WTC11 (cell line): ENCODE measurements around the gene GATA2. TPM values are rescaled to one million over a fixed set of nuclear protein-coding genes. Genes with fewer than 3 reads are reported as not detected.

Experiments
- ATAC-seq: fragments of 200-7000 bp; cut with Tn5 transposase; 2 replicates; pipeline ENCODE4 v1.10.0; 2021; ENCODE audit warnings: mild to moderate bottlenecking, moderate library complexity
- CTCF ChIA-PET: fragments of 300-600 bp; sonication (Branson Sonifier 250); formaldehyde crosslinking; loops from one replicate; lab custom pipeline; 2021; ENCODE audit warnings: antibody characterized with exemption; lab: Charles Lee
- POLR2A ChIA-PET: fragments of 350-600 bp; sonication (Branson Sonifier 250); formaldehyde crosslinking; loops from one replicate; lab custom pipeline; 2021; ENCODE audit warnings: antibody characterized with exemption; lab: Charles Lee
- DNase-seq: peaks from one replicate; pipeline ENCODE4 v3.0.0; 2021; ENCODE audit warnings: low spot score
- H3K27ac Mint-ChIP-seq: 2 replicates; pipeline ENCODE4 v1.8.0; 2021; ENCODE audit warnings: mixed read lengths
- H3K27me3 Mint-ChIP-seq: 2 replicates; pipeline ENCODE4 v1.8.0; 2021; ENCODE audit warnings: low read depth, mild to moderate bottlenecking, moderate library complexity, mixed read lengths
- H3K36me3 Mint-ChIP-seq: 2 replicates; pipeline ENCODE4 v1.8.0; 2021; ENCODE audit warnings: mixed read lengths
- H3K4me1 Mint-ChIP-seq: 2 replicates; pipeline ENCODE4 v1.8.0; 2022; ENCODE audit warnings: mixed read lengths
- H3K4me3 Mint-ChIP-seq: 2 replicates; pipeline ENCODE4 v1.8.0; 2021; ENCODE audit warnings: mild to moderate bottlenecking, moderate library complexity, mixed read lengths
- H3K9me3 Mint-ChIP-seq: 2 replicates; pipeline ENCODE4 v1.8.0; 2021; ENCODE audit warnings: mixed read lengths
- CREB1 ChIP-seq: sonication (generic); formaldehyde crosslinking; IDR thresholded peaks from 2 replicates; pipeline ENCODE4 v1.8.0; 2023; ENCODE audit warnings: mild to moderate bottlenecking, missing genetic modification reagents
- ELF4 ChIP-seq: sonication (generic); formaldehyde crosslinking; IDR thresholded peaks from 2 replicates; pipeline ENCODE4 v1.8.1; 2022; ENCODE audit warnings: low read depth, mild to moderate bottlenecking, moderate library complexity, missing genetic modification reagents
- ESRRA ChIP-seq: sonication (generic); formaldehyde crosslinking; IDR thresholded peaks from 2 replicates; pipeline ENCODE4 v1.8.1; 2022; ENCODE audit warnings: mild to moderate bottlenecking, missing genetic modification reagents, borderline replicate concordance
- FOXJ3 ChIP-seq: sonication (generic); formaldehyde crosslinking; IDR thresholded peaks from 2 replicates; pipeline ENCODE4 v1.9.0; 2021; ENCODE audit warnings: missing genetic modification reagents, mild to moderate bottlenecking, borderline replicate concordance
- FOXK1 ChIP-seq: sonication (generic); formaldehyde crosslinking; IDR thresholded peaks from 2 replicates; pipeline ENCODE4 v1.8.0; 2022; ENCODE audit warnings: mild to moderate bottlenecking, moderate library complexity, missing genetic modification reagents
- NR3C1 ChIP-seq: sonication (generic); formaldehyde crosslinking; conservative IDR thresholded peaks from 2 replicates; pipeline ENCODE4 v1.8.1; 2023; ENCODE audit warnings: low read depth, mild to moderate bottlenecking, missing genetic modification reagents
- SP1 ChIP-seq: sonication (generic); formaldehyde crosslinking; conservative IDR thresholded peaks from 2 replicates; pipeline ENCODE4 v1.8.1; 2022; ENCODE audit warnings: missing genetic modification reagents
- ZBTB21 ChIP-seq: sonication (generic); formaldehyde crosslinking; IDR thresholded peaks from 2 replicates; pipeline ENCODE4 v1.8.1; 2023; ENCODE audit warnings: mild to moderate bottlenecking, missing genetic modification reagents, borderline replicate concordance
- total RNA-seq: library from RNA; stranded (reverse); gene quantifications from 3 replicates; pipeline ENCODE4 v1.2.3, GENCODE V29; 2021
- TF ChIP-seq, protein P1 (sequence below): sonication (generic); formaldehyde crosslinking; IDR thresholded peaks from 2 replicates; pipeline ENCODE4 v1.8.1; 2022; ENCODE audit warnings: missing genetic modification reagents, borderline replicate concordance
- TF ChIP-seq, protein P2 (sequence below): sonication (generic); formaldehyde crosslinking; IDR thresholded peaks from 2 replicates; pipeline ENCODE4 v1.8.0; 2022; ENCODE audit warnings: mild to moderate bottlenecking, missing genetic modification reagents
- TF ChIP-seq, protein P3 (sequence below): fragments of 200-600 bp; IDR thresholded peaks from 2 replicates; pipeline ENCODE4 v1.8.0; 2022; ENCODE audit warnings: antibody characterized with exemption
- TF ChIP-seq, protein P4 (sequence below): sonication (generic); formaldehyde crosslinking; IDR thresholded peaks from 2 replicates; pipeline ENCODE4 v1.8.1; 2022; ENCODE audit warnings: mild to moderate bottlenecking, moderate library complexity, missing genetic modification reagents
- TF ChIP-seq, protein P5 (sequence below): sonication (generic); formaldehyde crosslinking; IDR thresholded peaks from 2 replicates; pipeline ENCODE4 v1.8.0; 2022; ENCODE audit warnings: mild to moderate bottlenecking, missing genetic modification reagents
- TF ChIP-seq, protein P6 (sequence below): sonication (generic); formaldehyde crosslinking; IDR thresholded peaks from 2 replicates; pipeline ENCODE4 v1.8.0; 2022; ENCODE audit warnings: mild to moderate bottlenecking, missing genetic modification reagents
- TF ChIP-seq, protein P7 (sequence below): sonication (generic); formaldehyde crosslinking; IDR thresholded peaks from 2 replicates; pipeline ENCODE4 v1.8.1; 2023; ENCODE audit warnings: mild to moderate bottlenecking, missing genetic modification reagents, moderate library complexity
- TF ChIP-seq, protein P8 (sequence below): sonication (generic); formaldehyde crosslinking; IDR thresholded peaks from 2 replicates; pipeline ENCODE4 v1.8.1; 2022; ENCODE audit warnings: low read depth, mild to moderate bottlenecking, moderate library complexity, missing genetic modification reagents, borderline replicate concordance
- TF ChIP-seq, protein P9 (sequence below): fragments of 250-450 bp; sonication (Bioruptor Pico); IDR thresholded peaks from 2 replicates; pipeline ENCODE4 v1.9.0; 2021; ENCODE audit warnings: mild to moderate bottlenecking

Gene GATA2
- total RNA-seq, 1 experiment from 2014 or later, result 1.6 TPM

DNA sequence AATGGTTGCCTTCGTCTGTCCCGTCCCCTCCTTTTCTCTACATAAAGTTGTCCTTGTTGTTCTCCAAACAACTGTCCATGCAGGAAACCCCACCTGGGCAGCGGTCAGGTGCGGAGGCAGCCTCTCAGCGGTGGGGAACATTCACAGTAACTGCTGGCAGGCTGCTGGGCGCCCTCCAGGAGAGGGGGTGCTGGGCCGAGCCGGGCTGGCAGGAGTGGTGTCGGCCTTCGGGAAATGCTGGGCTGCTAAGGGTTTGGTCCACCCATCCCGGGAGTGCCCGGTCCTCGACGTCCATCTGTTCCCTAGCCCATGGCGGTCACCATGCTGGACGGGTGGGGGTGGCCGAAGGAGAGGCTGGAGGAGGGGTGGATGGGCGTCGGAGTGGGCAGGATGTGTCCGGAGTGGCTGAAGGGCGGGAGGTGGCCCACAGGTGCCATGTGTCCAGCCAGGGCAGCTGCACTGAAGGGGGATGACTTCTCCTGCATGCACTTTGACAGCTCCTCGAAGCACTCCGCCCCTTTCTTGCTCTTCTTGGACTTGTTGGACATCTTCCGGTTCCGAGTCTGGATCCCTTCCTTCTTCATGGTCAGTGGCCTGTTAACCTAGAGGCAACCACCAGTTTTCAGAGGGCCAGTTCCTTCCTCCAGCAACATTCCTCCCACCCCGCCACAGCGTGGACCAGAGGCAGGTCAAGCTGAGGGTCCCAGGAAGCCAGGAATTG lies 12.1 kb downstream of the GATA2 start (continued):
- TF ChIP-seq CREB1 (CRISPR knock-in tag), result no peak
- no peak for TF ChIP-seq FOXK1
- TF ChIP-seq ESRRA, result no peak
- TF ChIP-seq, all 79 proteins: peak for 0

DNA sequence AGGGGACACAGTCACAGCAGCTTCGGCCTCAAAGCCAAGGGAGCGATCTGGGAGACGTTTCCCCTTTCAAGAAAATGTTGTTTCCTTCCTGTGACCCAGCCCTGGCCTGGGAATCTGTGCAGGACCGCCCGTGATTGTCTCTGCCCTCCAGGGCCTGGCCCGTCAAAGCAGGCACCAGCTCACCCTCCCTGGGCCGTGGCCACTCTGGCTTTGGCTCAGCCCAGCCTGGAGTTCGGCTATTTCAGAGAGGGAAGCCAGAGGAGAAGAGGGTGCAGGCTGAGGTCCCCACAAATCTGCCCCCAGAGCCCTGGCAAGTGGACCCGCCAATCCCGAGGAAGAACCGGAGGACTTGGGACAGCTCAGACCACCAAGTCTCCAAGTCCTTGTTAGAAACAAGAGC lies 12.7 kb downstream of the GATA2 start:
- H3K27ac Mint-ChIP-seq, result no peak overlapping the region
- no peak overlapping the region for H3K4me3 Mint-ChIP-seq
- DNase-seq (no peak), ATAC-seq (no peak)
- H3K4me1 Mint-ChIP-seq, result peaks cover 49% of the 10 kb centered on the region
- ChIA-PET POLR2A (interaction anchor here (0.8 kb wide), 1 partner anchor 9 kb away, joined by 3 read pairs; no protein-coding TSS in a partner anchor), CTCF (interaction anchor here (0.8 to 6.6 kb wide), 6 partner anchors 16 to 111 kb away, joined by 3 to 45 read pairs (median 13); no protein-coding TSS in a partner anchor)
- TF ChIP-seq, protein P1, sequence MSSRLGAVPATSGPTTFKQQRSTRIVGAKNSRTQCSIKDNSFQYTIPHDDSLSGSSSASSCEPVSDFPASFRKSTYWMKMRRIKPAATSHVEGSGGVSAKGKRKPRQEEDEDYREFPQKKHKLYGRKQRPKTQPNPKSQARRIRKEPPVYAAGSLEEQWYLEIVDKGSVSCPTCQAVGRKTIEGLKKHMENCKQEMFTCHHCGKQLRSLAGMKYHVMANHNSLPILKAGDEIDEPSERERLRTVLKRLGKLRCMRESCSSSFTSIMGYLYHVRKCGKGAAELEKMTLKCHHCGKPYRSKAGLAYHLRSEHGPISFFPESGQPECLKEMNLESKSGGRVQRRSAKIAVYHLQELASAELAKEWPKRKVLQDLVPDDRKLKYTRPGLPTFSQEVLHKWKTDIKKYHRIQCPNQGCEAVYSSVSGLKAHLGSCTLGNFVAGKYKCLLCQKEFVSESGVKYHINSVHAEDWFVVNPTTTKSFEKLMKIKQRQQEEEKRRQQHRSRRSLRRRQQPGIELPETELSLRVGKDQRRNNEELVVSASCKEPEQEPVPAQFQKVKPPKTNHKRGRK, result no peak
- TF ChIP-seq, protein P2, sequence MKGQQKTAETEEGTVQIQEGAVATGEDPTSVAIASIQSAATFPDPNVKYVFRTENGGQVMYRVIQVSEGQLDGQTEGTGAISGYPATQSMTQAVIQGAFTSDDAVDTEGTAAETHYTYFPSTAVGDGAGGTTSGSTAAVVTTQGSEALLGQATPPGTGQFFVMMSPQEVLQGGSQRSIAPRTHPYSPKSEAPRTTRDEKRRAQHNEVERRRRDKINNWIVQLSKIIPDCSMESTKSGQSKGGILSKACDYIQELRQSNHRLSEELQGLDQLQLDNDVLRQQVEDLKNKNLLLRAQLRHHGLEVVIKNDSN (CRISPR knock-in tag), result no peak
- no peaks in the 10 kb centered on the region; the same call in 1 of the 2 replicates for H3K36me3 Mint-ChIP-seq
- H3K27me3 Mint-ChIP-seq, result peaks cover 100% of the 10 kb centered on the region
- H3K9me3 Mint-ChIP-seq, result no peaks in the 10 kb centered on the region

DNA sequence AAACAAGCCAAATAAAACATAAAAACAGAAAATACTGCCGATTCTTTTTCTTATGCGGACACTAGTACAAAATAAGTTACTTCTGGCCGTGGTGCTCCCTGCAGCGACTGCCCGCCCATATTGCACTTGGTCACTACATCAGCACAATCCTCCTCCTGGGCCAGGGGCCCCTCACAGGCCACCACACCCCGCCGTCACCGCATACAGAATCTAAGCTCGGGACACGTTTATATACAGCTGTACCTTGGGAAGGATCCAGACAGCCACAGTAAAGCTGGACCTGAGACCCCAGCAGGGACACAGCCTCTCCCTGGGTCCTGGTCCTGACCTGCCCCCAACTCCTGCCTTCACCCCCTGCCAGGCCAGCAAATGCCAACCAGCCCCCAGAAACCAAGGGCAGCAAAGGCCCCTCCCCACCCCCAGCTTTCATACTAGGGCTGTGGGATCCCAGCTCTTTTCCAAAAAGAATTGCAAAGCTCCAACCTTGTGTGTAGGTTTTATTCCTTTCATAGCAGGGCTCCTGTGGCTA lies 13.4 kb downstream of the GATA2 start:
- POLR2A ChIA-PET, result interaction anchor here (0.8 kb wide), 1 partner anchor 9 kb away, joined by 3 read pairs; no protein-coding TSS in a partner anchor
- no peaks in the 10 kb centered on the region for H3K9me3 Mint-ChIP-seq
- ATAC-seq (no peak), DNase-seq (no peak)
- no peak overlapping the region for H3K27ac Mint-ChIP-seq
- TF ChIP-seq FOXJ3 (CRISPR knock-in tag) (no peak), ELF4 (CRISPR knock-in tag) (no peak), NR3C1 (CRISPR knock-in tag) (no peak), CREB1 (CRISPR knock-in tag) (no peak), ZBTB21 (CRISPR knock-in tag) (no peak), SP1 (CRISPR knock-in tag) (no peak)
- TF ChIP-seq, protein P3, sequence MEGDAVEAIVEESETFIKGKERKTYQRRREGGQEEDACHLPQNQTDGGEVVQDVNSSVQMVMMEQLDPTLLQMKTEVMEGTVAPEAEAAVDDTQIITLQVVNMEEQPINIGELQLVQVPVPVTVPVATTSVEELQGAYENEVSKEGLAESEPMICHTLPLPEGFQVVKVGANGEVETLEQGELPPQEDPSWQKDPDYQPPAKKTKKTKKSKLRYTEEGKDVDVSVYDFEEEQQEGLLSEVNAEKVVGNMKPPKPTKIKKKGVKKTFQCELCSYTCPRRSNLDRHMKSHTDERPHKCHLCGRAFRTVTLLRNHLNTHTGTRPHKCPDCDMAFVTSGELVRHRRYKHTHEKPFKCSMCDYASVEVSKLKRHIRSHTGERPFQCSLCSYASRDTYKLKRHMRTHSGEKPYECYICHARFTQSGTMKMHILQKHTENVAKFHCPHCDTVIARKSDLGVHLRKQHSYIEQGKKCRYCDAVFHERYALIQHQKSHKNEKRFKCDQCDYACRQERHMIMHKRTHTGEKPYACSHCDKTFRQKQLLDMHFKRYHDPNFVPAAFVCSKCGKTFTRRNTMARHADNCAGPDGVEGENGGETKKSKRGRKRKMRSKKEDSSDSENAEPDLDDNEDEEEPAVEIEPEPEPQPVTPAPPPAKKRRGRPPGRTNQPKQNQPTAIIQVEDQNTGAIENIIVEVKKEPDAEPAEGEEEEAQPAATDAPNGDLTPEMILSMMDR, result no peak
- TF ChIP-seq, protein P4, sequence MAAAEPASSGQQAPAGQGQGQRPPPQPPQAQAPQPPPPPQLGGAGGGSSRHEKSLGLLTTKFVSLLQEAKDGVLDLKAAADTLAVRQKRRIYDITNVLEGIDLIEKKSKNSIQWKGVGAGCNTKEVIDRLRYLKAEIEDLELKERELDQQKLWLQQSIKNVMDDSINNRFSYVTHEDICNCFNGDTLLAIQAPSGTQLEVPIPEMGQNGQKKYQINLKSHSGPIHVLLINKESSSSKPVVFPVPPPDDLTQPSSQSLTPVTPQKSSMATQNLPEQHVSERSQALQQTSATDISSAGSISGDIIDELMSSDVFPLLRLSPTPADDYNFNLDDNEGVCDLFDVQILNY (CRISPR knock-in tag), result no peak
- TF ChIP-seq, protein P5, sequence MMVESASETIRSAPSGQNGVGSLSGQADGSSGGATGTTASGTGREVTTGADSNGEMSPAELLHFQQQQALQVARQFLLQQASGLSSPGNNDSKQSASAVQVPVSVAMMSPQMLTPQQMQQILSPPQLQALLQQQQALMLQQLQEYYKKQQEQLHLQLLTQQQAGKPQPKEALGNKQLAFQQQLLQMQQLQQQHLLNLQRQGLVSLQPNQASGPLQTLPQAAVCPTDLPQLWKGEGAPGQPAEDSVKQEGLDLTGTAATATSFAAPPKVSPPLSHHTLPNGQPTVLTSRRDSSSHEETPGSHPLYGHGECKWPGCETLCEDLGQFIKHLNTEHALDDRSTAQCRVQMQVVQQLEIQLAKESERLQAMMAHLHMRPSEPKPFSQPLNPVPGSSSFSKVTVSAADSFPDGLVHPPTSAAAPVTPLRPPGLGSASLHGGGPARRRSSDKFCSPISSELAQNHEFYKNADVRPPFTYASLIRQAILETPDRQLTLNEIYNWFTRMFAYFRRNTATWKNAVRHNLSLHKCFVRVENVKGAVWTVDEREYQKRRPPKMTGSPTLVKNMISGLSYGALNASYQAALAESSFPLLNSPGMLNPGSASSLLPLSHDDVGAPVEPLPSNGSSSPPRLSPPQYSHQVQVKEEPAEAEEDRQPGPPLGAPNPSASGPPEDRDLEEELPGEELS (CRISPR knock-in tag), result no peak
- TF ChIP-seq, protein P6, sequence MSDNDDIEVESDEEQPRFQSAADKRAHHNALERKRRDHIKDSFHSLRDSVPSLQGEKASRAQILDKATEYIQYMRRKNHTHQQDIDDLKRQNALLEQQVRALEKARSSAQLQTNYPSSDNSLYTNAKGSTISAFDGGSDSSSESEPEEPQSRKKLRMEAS (CRISPR knock-in tag), result no peak
- TF ChIP-seq, protein P7, sequence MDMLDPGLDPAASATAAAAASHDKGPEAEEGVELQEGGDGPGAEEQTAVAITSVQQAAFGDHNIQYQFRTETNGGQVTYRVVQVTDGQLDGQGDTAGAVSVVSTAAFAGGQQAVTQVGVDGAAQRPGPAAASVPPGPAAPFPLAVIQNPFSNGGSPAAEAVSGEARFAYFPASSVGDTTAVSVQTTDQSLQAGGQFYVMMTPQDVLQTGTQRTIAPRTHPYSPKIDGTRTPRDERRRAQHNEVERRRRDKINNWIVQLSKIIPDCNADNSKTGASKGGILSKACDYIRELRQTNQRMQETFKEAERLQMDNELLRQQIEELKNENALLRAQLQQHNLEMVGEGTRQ, result no peak
- TF ChIP-seq, protein P8, sequence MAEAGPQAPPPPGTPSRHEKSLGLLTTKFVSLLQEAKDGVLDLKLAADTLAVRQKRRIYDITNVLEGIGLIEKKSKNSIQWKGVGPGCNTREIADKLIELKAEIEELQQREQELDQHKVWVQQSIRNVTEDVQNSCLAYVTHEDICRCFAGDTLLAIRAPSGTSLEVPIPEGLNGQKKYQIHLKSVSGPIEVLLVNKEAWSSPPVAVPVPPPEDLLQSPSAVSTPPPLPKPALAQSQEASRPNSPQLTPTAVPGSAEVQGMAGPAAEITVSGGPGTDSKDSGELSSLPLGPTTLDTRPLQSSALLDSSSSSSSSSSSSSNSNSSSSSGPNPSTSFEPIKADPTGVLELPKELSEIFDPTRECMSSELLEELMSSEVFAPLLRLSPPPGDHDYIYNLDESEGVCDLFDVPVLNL (CRISPR knock-in tag), result no peak
- TF ChIP-seq, protein P9, sequence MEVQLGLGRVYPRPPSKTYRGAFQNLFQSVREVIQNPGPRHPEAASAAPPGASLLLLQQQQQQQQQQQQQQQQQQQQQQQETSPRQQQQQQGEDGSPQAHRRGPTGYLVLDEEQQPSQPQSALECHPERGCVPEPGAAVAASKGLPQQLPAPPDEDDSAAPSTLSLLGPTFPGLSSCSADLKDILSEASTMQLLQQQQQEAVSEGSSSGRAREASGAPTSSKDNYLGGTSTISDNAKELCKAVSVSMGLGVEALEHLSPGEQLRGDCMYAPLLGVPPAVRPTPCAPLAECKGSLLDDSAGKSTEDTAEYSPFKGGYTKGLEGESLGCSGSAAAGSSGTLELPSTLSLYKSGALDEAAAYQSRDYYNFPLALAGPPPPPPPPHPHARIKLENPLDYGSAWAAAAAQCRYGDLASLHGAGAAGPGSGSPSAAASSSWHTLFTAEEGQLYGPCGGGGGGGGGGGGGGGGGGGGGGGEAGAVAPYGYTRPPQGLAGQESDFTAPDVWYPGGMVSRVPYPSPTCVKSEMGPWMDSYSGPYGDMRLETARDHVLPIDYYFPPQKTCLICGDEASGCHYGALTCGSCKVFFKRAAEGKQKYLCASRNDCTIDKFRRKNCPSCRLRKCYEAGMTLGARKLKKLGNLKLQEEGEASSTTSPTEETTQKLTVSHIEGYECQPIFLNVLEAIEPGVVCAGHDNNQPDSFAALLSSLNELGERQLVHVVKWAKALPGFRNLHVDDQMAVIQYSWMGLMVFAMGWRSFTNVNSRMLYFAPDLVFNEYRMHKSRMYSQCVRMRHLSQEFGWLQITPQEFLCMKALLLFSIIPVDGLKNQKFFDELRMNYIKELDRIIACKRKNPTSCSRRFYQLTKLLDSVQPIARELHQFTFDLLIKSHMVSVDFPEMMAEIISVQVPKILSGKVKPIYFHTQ (CRISPR knock-in tag), result no peak
- H3K4me1 Mint-ChIP-seq, result peaks cover 49% of the 10 kb centered on the region
- H3K36me3 Mint-ChIP-seq, result no peaks in the 10 kb centered on the region
- CTCF ChIA-PET, result interaction anchor here (0.8 to 6.6 kb wide), 3 partner anchors 17 to 111 kb away, joined by 3 to 45 read pairs (median 22); no protein-coding TSS in a partner anchor
- no peak overlapping the region for H3K4me3 Mint-ChIP-seq
- H3K27me3 Mint-ChIP-seq, result peaks cover 100% of the 10 kb centered on the region
